HPDE6-E6E7 (cell line): ENCODE results near the gene ADRA2B.

ENCODE experiments used
- DNase-seq: peaks from one replicate; pipeline ENCODE4 v3.0.0; 2011; ENCODE audit warnings: missing footprints; ENCODE audit errors: extremely low spot score

Gene ADRA2B

GRCh38 chr2:96118698-96119388, 2.5 kb upstream of the ADRA2B start:
- no peak for DNase-seq

- DNase-seq, result no peak
Observed at GRCh38 chr2:96117701-96118588, 1.6 kb upstream of the ADRA2B start.

GRCh38 chr2:96116879-96117533, 635 bp upstream of the ADRA2B start:
- DNase-seq, result peak; percentile 74

- DNase-seq, result no peak
Observed at GRCh38 chr2:96115631-96116423, 544 bp downstream of the ADRA2B start.

- DNase-seq, result no peak
Observed at GRCh38 chr2:96114903-96115581, 1.3 kb downstream of the ADRA2B start.

GRCh38 chr2:96114546-96114902, 1.8 kb downstream of the ADRA2B start:
- DNase-seq, result no peak

- DNase-seq, result no peak
Observed at GRCh38 chr2:96113951-96114350, 2.4 kb downstream of the ADRA2B start.

- DNase-seq, result no peak
Observed at GRCh38 chr2:96113367-96113677, 3.0 kb downstream of the ADRA2B start.

- no peak for DNase-seq
Observed at GRCh38 chr2:96112501-96113366, 3.6 kb downstream of the ADRA2B start.

GRCh38 chr2:96111823-96112500, 4.4 kb downstream of the ADRA2B start:
- DNase-seq, result no peak

GRCh38 chr2:96111257-96111640, 5.1 kb downstream of the ADRA2B start:
- no peak for DNase-seq

GRCh38 chr2:96110621-96111256, 5.6 kb downstream of the ADRA2B start:
- DNase-seq, result no peak

GRCh38 chr2:96109931-96110511, 6.3 kb downstream of the ADRA2B start:
- DNase-seq, result no peak

- no peak for DNase-seq
Observed at GRCh38 chr2:96109361-96109680, 7.0 kb downstream of the ADRA2B start.

- no peak for DNase-seq
Observed at GRCh38 chr2:96108541-96109360, 7.6 kb downstream of the ADRA2B start.

GRCh38 chr2:96108151-96108540, 8.2 kb downstream of the ADRA2B start:
- DNase-seq, result no peak

GRCh38 chr2:96107708-96108065, 8.7 kb downstream of the ADRA2B start:
- DNase-seq, result no peak

- DNase-seq, result no peak
Observed at GRCh38 chr2:96106991-96107707, 9.2 kb downstream of the ADRA2B start.
